ENCODE results near the gene MBNL1.

- TF ChIP-seq POLR2AphosphoS5 (IDR thresholded peaks at IDR 0.05; ENCODE audit: borderline replicate concordance, low read depth, low read length) (no peak), EZH2 (IDR thresholded peaks at IDR 0.05) (no peak)
Measured at GRCh38 chr3:152458376-152459117, 189.8 kb downstream of the MBNL1 start.
